HEK293 (cell line): ENCODE data around the gene TMEM63A.
A peak's percentile ranks its signal among the peaks of the same experiment; 100 is the strongest.

Experiments used
- CTCF ChIA-PET: fragments of 350-600 bp; formaldehyde crosslinking; extraction: SDS; loops from one replicate; lab custom pipeline; 2021; ENCODE audit warnings: antibody characterized with exemption; lab: Yijun Ruan, JAX
- POLR2A ChIA-PET: fragments of 300-600 bp; formaldehyde crosslinking; extraction: SDS; loops from one replicate; lab custom pipeline; 2020; ENCODE audit warnings: antibody characterized with exemption, inconsistent platforms; lab: Yijun Ruan, JAX
- H3K27ac ChIP-seq: fragments of 200-500 bp; sonication (Bioruptor generic); 2 replicates; pipeline ENCODE4 v1.5.1; 2014; ENCODE audit warnings: low read depth, low read length, control low read depth, inconsistent platforms; ENCODE audit errors: extremely low read depth
- H3K36me3 ChIP-seq, 2 experiments: fragments of 200-500 bp in 1 of 2; sonication (Bioruptor generic) in 1 of 2; 1 replicate in 1 of 2; 2 replicates in 1 of 2; pipeline ENCODE4 v1.5.1; 2014 to 2017; ENCODE audit warnings: inconsistent platforms in 2 of 2, low read length in 2 of 2; ENCODE audit not compliant: control insufficient read depth in 2 of 2, insufficient read depth in 1 of 2
- H3K4me1 ChIP-seq: fragments of 200-500 bp; sonication (Bioruptor generic); 2 replicates; pipeline ENCODE4 v1.5.1; 2014; ENCODE audit warnings: mild to moderate bottlenecking, low read length, inconsistent platforms; ENCODE audit not compliant: control insufficient read depth, insufficient read depth
- H3K4me3 ChIP-seq: 2 replicates; pipeline ENCODE4 v1.5.1; 2011; ENCODE audit warnings: low read depth, mild to moderate bottlenecking, control low read depth, low read length, moderate library complexity
- H3K9me3 ChIP-seq: fragments of 200-500 bp; sonication (Bioruptor generic); 2 replicates; pipeline ENCODE4 v1.5.1; 2014; ENCODE audit warnings: low read depth, low read length, inconsistent platforms; ENCODE audit not compliant: control insufficient read depth, insufficient read depth
- ZBTB21 ChIP-seq: fragments of 450-650 bp; formaldehyde crosslinking; IDR thresholded peaks from 2 replicates; pipeline ENCODE4 v1.5.1; 2017; ENCODE audit warnings: missing biosample characterization, missing genetic modification characterization
- ZNF157 ChIP-seq: fragments of 450-650 bp; formaldehyde crosslinking; IDR thresholded peaks from 2 replicates; pipeline ENCODE4 v1.5.1; 2016; ENCODE audit warnings: missing biosample characterization, missing genetic modification characterization
- ZNF202 ChIP-seq: fragments of 450-650 bp; formaldehyde crosslinking; IDR thresholded peaks from 2 replicates; pipeline ENCODE4 v1.5.1; 2016; ENCODE audit warnings: missing biosample characterization, missing genetic modification characterization, borderline replicate concordance
- ZNF214 ChIP-seq: fragments of 450-650 bp; formaldehyde crosslinking; IDR thresholded peaks from 2 replicates; pipeline ENCODE4 v1.5.1; 2017; ENCODE audit warnings: missing biosample characterization, mild to moderate bottlenecking, missing genetic modification characterization, borderline replicate concordance
- ZNF280D ChIP-seq: fragments of 450-650 bp; formaldehyde crosslinking; IDR thresholded peaks from 2 replicates; pipeline ENCODE4 v1.5.1; 2016; ENCODE audit warnings: missing biosample characterization, missing genetic modification characterization
- ZNF335 ChIP-seq: fragments of 450-650 bp; formaldehyde crosslinking; conservative IDR thresholded peaks from 2 replicates; pipeline ENCODE4 v1.5.1; 2016; ENCODE audit warnings: missing biosample characterization, missing genetic modification characterization
- ZNF362 ChIP-seq: fragments of 450-650 bp; formaldehyde crosslinking; IDR thresholded peaks from 2 replicates; pipeline ENCODE4 v1.5.1; 2016; ENCODE audit warnings: missing biosample characterization, missing genetic modification characterization
- ZNF654 ChIP-seq: fragments of 450-650 bp; formaldehyde crosslinking; IDR thresholded peaks from 2 replicates; pipeline ENCODE4 v1.5.1; 2016; ENCODE audit warnings: low read depth, missing biosample characterization, missing genetic modification characterization
- ZSCAN4 ChIP-seq: fragments of 450-650 bp; formaldehyde crosslinking; IDR thresholded peaks from 2 replicates; pipeline ENCODE4 v1.5.1; 2017; ENCODE audit warnings: missing biosample characterization, missing genetic modification characterization
- TF ChIP-seq, protein P1 (sequence below): fragments of 450-650 bp; formaldehyde crosslinking; IDR thresholded peaks from 2 replicates; pipeline ENCODE4 v1.5.1; 2016; ENCODE audit warnings: missing biosample characterization, missing genetic modification characterization
- TF ChIP-seq, protein P2 (sequence below): fragments of 450-650 bp; formaldehyde crosslinking; IDR thresholded peaks from 2 replicates; pipeline ENCODE4 v1.5.1; 2017; ENCODE audit warnings: missing biosample characterization, mild to moderate bottlenecking, missing genetic modification characterization, moderate library complexity

Gene TMEM63A

DNA sequence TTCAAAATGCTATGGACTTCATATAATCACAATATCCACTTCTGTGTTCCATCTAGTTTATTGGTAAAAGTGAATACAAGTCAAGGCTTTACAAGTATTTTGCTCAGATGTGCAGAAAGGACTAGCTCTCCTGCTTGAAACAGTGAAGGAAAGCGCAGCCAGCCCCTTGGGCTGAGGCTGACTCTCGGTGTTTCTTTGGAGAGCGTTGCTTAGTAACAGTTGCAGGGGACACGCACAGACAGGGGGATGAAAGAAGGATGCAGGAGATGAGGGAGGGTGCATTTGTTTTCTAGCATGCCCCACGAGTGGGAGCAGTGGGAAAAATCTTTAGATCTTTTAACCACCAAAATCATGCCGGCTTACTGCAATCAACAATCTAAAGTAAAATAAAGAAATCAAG, 32.8 kb upstream of the TMEM63A start (continued):
- TF ChIP-seq ZSCAN4 (tag by site-specific recombination) (no peak), ZNF335 (tag by site-specific recombination) (no peak), ZNF362 (tag by site-specific recombination) (no peak), ZNF214 (tag by site-specific recombination) (no peak), ZBTB21 (tag by site-specific recombination) (no peak), ZNF202 (no peak), ZNF654 (no peak), ZNF280D (tag by site-specific recombination) (no peak)
- TF ChIP-seq, protein P1, sequence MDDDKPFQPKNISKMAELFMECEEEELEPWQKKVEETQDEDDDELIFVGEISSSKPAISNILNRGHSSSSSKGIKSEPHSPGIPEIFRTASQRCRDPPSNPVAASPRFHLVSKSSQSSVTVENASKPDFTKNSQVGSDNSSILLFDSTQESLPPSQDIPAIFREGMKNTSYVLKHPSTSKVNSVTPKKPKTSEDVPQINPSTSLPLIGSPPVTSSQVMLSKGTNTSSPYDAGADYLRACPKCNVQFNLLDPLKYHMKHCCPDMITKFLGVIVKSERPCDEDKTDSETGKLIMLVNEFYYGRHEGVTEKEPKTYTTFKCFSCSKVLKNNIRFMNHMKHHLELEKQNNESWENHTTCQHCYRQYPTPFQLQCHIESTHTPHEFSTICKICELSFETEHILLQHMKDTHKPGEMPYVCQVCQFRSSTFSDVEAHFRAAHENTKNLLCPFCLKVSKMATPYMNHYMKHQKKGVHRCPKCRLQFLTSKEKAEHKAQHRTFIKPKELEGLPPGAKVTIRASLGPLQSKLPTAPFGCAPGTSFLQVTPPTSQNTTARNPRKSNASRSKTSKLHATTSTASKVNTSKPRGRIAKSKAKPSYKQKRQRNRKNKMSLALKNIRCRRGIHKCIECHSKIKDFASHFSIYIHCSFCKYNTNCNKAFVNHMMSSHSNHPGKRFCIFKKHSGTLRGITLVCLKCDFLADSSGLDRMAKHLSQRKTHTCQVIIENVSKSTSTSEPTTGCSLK (tag by site-specific recombination): no peak

- no peaks in the 10 kb centered on the region for H3K4me1 ChIP-seq
- TF ChIP-seq ZNF157 (tag by site-specific recombination): no peak
- TF ChIP-seq, protein P2, sequence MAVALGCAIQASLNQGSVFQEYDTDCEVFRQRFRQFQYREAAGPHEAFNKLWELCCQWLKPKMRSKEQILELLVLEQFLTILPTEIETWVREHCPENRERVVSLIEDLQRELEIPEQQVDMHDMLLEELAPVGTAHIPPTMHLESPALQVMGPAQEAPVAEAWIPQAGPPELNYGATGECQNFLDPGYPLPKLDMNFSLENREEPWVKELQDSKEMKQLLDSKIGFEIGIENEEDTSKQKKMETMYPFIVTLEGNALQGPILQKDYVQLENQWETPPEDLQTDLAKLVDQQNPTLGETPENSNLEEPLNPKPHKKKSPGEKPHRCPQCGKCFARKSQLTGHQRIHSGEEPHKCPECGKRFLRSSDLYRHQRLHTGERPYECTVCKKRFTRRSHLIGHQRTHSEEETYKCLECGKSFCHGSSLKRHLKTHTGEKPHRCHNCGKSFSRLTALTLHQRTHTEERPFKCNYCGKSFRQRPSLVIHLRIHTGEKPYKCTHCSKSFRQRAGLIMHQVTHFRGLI: peak; percentile 87
- no peaks in the 10 kb centered on the region for H3K9me3 ChIP-seq
- H3K27ac ChIP-seq: no peak overlapping the region
- POLR2A ChIA-PET: interaction anchor here (2.1 kb wide), 1 partner anchor 10 kb away, joined by 9 read pairs; the partner anchor contains the start of gene PYCR2
- H3K4me3 ChIP-seq: no peak overlapping the region
- peaks cover 15 to 38% of the 10 kb centered on the region in 2 experiments for H3K36me3 ChIP-seq
- CTCF ChIA-PET: interaction anchor here (0.6 to 9.1 kb wide), 6 partner anchors 10 to 438 kb away, joined by 3 to 84 read pairs (median 4); partner anchors contain the start of gene TMEM63A
Measured at GRCh38 chr1:225914391-225914790, 32.2 kb upstream of the TMEM63A start.
